SK-N-MC (cell line): ENCODE measurements around the gene TMEM219.

Experiments
- EZH2 ChIP-seq: fragments of 200-600 bp; sonication (generic); IDR thresholded peaks from one replicate; pipeline ENCODE4 v1.6.1; 2017; ENCODE audit warnings: antibody characterized with exemption
- POLR2AphosphoS5 ChIP-seq: IDR thresholded peaks from 2 replicates; pipeline ENCODE4 v1.6.1; 2012; ENCODE audit warnings: mild to moderate bottlenecking, low read depth, low read length, borderline replicate concordance

DNA sequence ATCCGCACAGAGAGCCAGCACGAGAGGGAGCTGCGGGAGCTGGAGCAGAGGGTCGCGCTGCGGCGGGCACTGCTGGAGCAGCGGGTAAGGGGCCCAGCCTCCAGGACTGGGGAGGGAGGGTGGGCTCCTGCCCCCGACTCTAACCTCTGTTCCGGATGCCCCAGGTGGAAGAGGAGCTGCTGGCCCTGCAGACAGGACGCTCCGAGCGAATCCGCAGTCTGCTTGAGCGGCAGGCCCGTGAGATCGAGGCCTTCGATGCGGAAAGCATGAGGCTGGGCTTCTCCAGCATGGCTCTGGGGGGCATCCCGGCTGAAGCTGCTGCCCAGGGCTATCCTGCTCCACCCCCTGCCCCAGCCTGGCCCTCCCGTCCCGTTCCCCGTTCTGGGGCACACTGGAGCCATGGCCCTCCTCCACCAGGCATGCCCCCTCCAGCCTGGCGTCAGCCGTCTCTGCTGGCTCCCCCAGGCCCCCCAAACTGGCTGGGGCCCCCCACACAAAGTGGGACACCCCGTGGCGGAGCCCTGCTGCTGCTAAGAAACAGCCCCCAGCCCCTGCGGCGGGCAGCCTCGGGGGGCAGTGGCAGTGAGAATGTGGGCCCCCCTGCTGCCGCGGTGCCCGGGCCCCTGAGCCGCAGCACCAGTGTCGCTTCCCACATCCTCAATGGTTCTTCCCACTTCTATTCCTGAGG, 29.1 kb downstream of the TMEM219 start:
- TF ChIP-seq POLR2AphosphoS5 (no peak), EZH2 (no peak)
